ENCODE data around the gene MYO1E. TPM values are rescaled to one million over a fixed set of nuclear protein-coding genes. Genes with fewer than 3 reads are reported as not detected.

MYO1E gene
- total and polyA plus RNA-seq, 2 of the 8 experiments (the other 6 are each of a cell fraction or from before 2014, with no cell fraction given) = 19.6 to 142 TPM

DNA sequence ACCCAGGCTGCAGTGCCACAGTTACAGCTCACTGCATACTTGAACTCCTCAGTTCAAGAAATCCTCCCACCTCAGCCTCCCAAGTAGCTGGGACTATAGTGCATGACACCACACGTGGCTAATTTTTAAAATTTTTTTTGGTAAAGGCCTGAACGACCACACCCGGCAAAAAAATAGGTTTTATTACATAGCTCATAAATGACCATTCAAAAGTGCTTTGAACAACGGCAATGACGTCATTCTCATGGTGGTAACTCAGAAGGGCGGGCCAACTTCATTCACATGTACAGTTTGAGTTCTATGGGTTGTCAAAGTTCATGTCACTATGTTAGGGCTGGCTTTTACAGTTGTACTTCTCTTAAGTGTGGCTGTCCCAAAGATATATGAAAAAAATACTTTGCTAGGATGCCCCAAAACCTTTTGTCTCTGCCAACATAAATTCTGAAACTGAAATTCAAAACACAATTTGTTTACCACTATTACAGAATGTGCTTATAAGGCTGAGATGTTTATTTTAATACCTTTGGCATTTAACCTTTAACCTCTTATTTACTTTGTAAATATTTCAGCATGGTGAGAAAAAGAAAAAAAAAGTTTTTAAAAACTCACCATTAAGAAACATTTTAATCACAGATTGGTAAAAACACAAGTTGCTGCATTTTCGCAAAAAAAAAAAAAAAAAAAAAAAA, 6.2 kb downstream of the MYO1E start:
- Histone ChIP-seq H4K20me1 (replicated peaks in 1 of 2; ENCODE audit: control insufficient read depth in 1 of 2, insufficient read depth in 2 of 2, low read length in 2 of 2) (peaks cover 9 to 11% of the 10 kb centered on the region in 2 experiments), H3K4me1 (replicated peaks in 1 of 4; ENCODE audit: control insufficient read depth in 3 of 4, insufficient read depth in 4 of 4, low read length in 3 of 4) (peaks cover 0 to 7% (median 3%) of the 10 kb centered on the region in 4 experiments; a peak in 3 of 7 replicates), H3K9me3 (ENCODE audit: insufficient read depth in 2 of 2, low read depth in 1 of 2, low read length in 1 of 2) (no peaks in the 10 kb centered on the region)
- TF ChIP-seq TAF1 (IDR thresholded peaks at IDR 0.05; ENCODE audit: low read depth, low read length) (no peak), NANOG (IDR thresholded peaks at IDR 0.05; ENCODE audit: insufficient read depth, low read depth, low read length, poor library complexity, severe bottlenecking) (no peak), BCL11A (IDR thresholded peaks at IDR 0.05; ENCODE audit: low read depth in 2 of 2, low read length in 2 of 2) (no peak), CTBP2 (IDR thresholded peaks at IDR 0.05; ENCODE audit: borderline replicate concordance, insufficient read depth, insufficient read length, low read length) (no peak), MAFK (IDR thresholded peaks at IDR 0.05; ENCODE audit: low read depth, low read length) (no peak), SAP30 (IDR thresholded peaks at IDR 0.05; ENCODE audit: insufficient read depth, insufficient replicate concordance, low read length) (no peak), JUN (IDR thresholded peaks at IDR 0.05; ENCODE audit: low read depth, low read length) (no peak), SUZ12 (IDR thresholded peaks at IDR 0.05; ENCODE audit: low read length) (no peak), EP300 (IDR thresholded peaks at IDR 0.05; ENCODE audit: borderline replicate concordance in 1 of 2, low read depth in 2 of 2, low read length in 2 of 2) (no peak), CHD1 (IDR thresholded peaks at IDR 0.05; ENCODE audit: low read depth, low read length) (no peak)
- TF ChIP-seq, protein P1, sequence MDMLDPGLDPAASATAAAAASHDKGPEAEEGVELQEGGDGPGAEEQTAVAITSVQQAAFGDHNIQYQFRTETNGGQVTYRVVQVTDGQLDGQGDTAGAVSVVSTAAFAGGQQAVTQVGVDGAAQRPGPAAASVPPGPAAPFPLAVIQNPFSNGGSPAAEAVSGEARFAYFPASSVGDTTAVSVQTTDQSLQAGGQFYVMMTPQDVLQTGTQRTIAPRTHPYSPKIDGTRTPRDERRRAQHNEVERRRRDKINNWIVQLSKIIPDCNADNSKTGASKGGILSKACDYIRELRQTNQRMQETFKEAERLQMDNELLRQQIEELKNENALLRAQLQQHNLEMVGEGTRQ (IDR thresholded peaks at IDR 0.05; ENCODE audit: low read length) = no peak

More for the DNA sequence above, 6.2 kb downstream of the MYO1E start:
- H2BK20ac ChIP-seq (ENCODE audit: low read length) = no peak overlapping the region
- no peak overlapping the region for H2AFZ ChIP-seq (ENCODE audit: low read length)
- no peak overlapping the region for H3K4ac ChIP-seq (replicated peaks; ENCODE audit: insufficient read length, low read depth, low read length)
- no peak overlapping the region for H2BK5ac ChIP-seq (ENCODE audit: low read depth, low read length)
- no peak for FAIRE-seq
- H3K14ac ChIP-seq (ENCODE audit: insufficient read length) = no peak overlapping the region
- no peak overlapping the region for H2BK12ac ChIP-seq (ENCODE audit: low read depth, low read length)
- H3K79me1 ChIP-seq (ENCODE audit: low read depth, low read length) = peaks cover 5% of the 10 kb centered on the region; the same call in 1 of the 2 replicates
- no peak overlapping the region for H3K18ac ChIP-seq (ENCODE audit: extremely low read depth, low read length)
- H4K5ac ChIP-seq (ENCODE audit: insufficient read length, low read depth, low read length) = no peak overlapping the region
- H3K56ac ChIP-seq (replicated peaks; ENCODE audit: insufficient read length, low read depth, low read length) = no peak overlapping the region
- no peak overlapping the region for H2AK5ac ChIP-seq (ENCODE audit: low read depth, low read length)
- POLR2A ChIA-PET (ENCODE audit: partially characterized antibody) = interaction anchor here (1.9 to 11.4 kb wide), 2 partner anchors 8 to 18 kb away, joined by 5 to 151 read pairs; no protein-coding TSS in a partner anchor
- H3K4me3 ChIP-seq (ENCODE audit: extremely low read depth in 1 of 4, insufficient read depth in 2 of 4, low read depth in 3 of 4, low read length in 4 of 4) = no peak overlapping the region
- H3K27ac ChIP-seq (ENCODE audit: low read depth, low read length) = no peak overlapping the region
- H3K23me2 ChIP-seq (ENCODE audit: low read depth, low read length) = peaks cover 5% of the 10 kb centered on the region; the same call in 1 of the 2 replicates
- no peaks in the 10 kb centered on the region for H3K36me3 ChIP-seq (ENCODE audit: control insufficient read depth in 2 of 4, insufficient read depth in 4 of 4, low read length in 3 of 4)
- no peak overlapping the region for H4K91ac ChIP-seq (replicated peaks; ENCODE audit: insufficient read length, low read length)
- no peak overlapping the region for H4K8ac ChIP-seq (ENCODE audit: extremely low read depth, insufficient read depth, low read length)
- no peak overlapping the region for H3K9ac ChIP-seq (replicated peaks in 1 of 4; ENCODE audit: extremely low read depth in 1 of 4, low read depth in 3 of 4, low read length in 3 of 4)
- H3K4me2 ChIP-seq (ENCODE audit: insufficient read depth in 1 of 2, low read depth in 2 of 2, low read length in 2 of 2) = no peak overlapping the region
- no peaks in the 10 kb centered on the region for H3K27me3 ChIP-seq (replicated peaks in 1 of 4; ENCODE audit: control insufficient read depth in 3 of 4, extremely low read depth in 1 of 4, insufficient read depth in 3 of 4, low read length in 3 of 4)
- CTCF ChIA-PET (ENCODE audit: partially characterized antibody) = interaction anchor here (0.7 to 1.5 kb wide), 3 partner anchors 31 to 192 kb away, joined by 3 to 8 read pairs (median 4); no protein-coding TSS in a partner anchor
- WGBS, 2 experiments (ENCODE audit: extremely low coverage in 1 of 2, insufficient coverage in 1 of 2, insufficient read length in 1 of 2, insufficient replicate concordance in 2 of 2, low coverage in 1 of 2, low lambda C conversion rate in 2 of 2, missing lambda C conversion rate in 1 of 2) = 76% methylated on average over 6 of the region's 7 CpGs; no CpG with 5 or more reads in 1 of the 2 experiments
- no peak overlapping the region for H2BK15ac ChIP-seq (ENCODE audit: low read length)
- H3K23ac ChIP-seq (ENCODE audit: insufficient read length) = no peak overlapping the region
- peaks cover 15 to 91% of the 10 kb centered on the region in 2 experiments for H3K79me2 ChIP-seq (ENCODE audit: control insufficient read depth in 1 of 2, insufficient read depth in 2 of 2, low read length in 2 of 2)
- no peak for DNase-seq (ENCODE audit: low read depth in 1 of 2, low spot score in 2 of 2)
- H2BK120ac ChIP-seq (replicated peaks; ENCODE audit: low read depth, low read length) = no peak overlapping the region
